PFSK-1 (cell line): Measurements from ENCODE around the gene SLC6A11. TPM values are rescaled to one million over a fixed set of nuclear protein-coding genes. Genes with fewer than 3 reads are reported as not detected.

ENCODE experiments used
- FOXP2 ChIP-seq: optimal IDR thresholded peaks from 2 replicates; pipeline ENCODE3; 2011; ENCODE audit warnings: borderline replicate concordance, control low read depth, inconsistent platforms; ENCODE audit not compliant: insufficient read depth; ENCODE audit errors: extremely low read length, extremely low read depth
- POLR2AphosphoS5 ChIP-seq: IDR thresholded peaks from 2 replicates; pipeline ENCODE4 v1.6.1; 2012; ENCODE audit warnings: low read depth, mild to moderate bottlenecking, control low read depth, low read length, moderate library complexity
- SIN3A ChIP-seq: IDR thresholded peaks from 2 replicates; pipeline ENCODE4 v1.6.1; 2012; ENCODE audit warnings: mild to moderate bottlenecking, low read length, moderate library complexity, borderline replicate concordance; ENCODE audit not compliant: insufficient read depth
- TAF1 ChIP-seq: IDR thresholded peaks from 2 replicates; pipeline ENCODE4 v1.6.1; 2012; ENCODE audit warnings: low read length, control low read depth, borderline replicate concordance; ENCODE audit not compliant: insufficient read depth
- polyA plus RNA-seq: library from polyadenylated mRNA; unstranded; fragments of >200 nt; gene quantifications from one replicate; pipeline ENCODE4 v1.2.1, GENCODE V29; 2012; ENCODE audit warnings: low read depth, missing spikeins; ENCODE audit not compliant: insufficient read length
- TF ChIP-seq, protein P1 (sequence below), 2 experiments: IDR thresholded peaks; 2 replicates each; pipeline versions ENCODE4 v1.6.1 to v1.8.0; 2011 to 2012; ENCODE audit warnings: low read depth in 2 of 2, low read length in 2 of 2, control low read depth in 1 of 2, inconsistent platforms in 1 of 2, mild to moderate bottlenecking in 1 of 2, moderate library complexity in 1 of 2; ENCODE audit not compliant: insufficient read depth in 1 of 2

The SLC6A11 gene
- polyA plus RNA-seq = not detected

DNA sequence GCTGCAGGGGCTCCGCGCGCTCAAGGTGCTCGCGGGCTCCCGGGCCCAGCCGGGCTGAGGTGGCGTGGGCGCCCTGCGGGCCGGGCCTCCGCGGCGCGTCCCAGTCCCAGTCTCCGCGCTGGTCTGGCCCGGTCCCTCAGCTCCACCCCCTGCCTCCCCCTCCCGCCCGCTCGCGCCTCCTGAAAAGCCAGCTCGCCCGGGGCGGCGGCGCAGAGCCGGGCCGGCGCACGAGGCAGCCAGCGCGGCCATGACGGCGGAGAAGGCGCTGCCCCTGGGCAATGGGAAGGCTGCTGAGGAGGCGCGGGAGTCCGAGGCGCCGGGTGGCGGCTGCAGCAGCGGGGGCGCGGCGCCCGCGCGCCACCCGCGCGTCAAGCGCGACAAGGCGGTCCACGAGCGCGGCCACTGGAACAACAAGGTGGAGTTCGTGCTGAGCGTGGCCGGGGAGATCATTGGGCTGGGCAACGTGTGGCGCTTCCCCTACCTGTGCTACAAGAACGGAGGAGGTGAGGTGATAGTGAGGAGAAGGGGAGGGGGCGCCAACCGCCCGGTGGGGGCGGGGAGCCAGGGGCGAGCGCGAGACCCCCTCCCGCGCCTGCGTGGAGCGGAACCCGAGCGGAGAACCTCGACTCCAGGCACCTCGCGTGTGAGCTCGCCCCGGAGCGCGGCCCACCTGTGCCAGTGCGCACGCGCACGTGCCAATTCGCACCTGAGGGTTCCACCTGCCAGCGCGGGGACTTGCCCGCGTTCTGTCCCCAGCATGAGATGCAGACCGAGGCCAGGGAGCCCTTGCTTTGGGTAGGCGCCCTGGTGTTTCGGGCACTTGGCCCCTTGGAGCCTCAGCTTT is at the start of gene SLC6A11:
Gene SLC6A11 (plus strand): TSS at position 210 of the 844 bp plus-strand sequence. CDS start 38 bp downstream, at position 248.
- TF ChIP-seq TAF1 (no peak), POLR2AphosphoS5 (no peak), FOXP2 (no peak), SIN3A (no peak)
- TF ChIP-seq, protein P1, sequence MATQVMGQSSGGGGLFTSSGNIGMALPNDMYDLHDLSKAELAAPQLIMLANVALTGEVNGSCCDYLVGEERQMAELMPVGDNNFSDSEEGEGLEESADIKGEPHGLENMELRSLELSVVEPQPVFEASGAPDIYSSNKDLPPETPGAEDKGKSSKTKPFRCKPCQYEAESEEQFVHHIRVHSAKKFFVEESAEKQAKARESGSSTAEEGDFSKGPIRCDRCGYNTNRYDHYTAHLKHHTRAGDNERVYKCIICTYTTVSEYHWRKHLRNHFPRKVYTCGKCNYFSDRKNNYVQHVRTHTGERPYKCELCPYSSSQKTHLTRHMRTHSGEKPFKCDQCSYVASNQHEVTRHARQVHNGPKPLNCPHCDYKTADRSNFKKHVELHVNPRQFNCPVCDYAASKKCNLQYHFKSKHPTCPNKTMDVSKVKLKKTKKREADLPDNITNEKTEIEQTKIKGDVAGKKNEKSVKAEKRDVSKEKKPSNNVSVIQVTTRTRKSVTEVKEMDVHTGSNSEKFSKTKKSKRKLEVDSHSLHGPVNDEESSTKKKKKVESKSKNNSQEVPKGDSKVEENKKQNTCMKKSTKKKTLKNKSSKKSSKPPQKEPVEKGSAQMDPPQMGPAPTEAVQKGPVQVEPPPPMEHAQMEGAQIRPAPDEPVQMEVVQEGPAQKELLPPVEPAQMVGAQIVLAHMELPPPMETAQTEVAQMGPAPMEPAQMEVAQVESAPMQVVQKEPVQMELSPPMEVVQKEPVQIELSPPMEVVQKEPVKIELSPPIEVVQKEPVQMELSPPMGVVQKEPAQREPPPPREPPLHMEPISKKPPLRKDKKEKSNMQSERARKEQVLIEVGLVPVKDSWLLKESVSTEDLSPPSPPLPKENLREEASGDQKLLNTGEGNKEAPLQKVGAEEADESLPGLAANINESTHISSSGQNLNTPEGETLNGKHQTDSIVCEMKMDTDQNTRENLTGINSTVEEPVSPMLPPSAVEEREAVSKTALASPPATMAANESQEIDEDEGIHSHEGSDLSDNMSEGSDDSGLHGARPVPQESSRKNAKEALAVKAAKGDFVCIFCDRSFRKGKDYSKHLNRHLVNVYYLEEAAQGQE (IDR thresholded peaks at IDR 0.05; ENCODE audit: insufficient read depth in 1 of 2, low read depth in 2 of 2, low read length in 2 of 2) = no peak

- TF ChIP-seq, protein P1 (IDR thresholded peaks at IDR 0.05; ENCODE audit: insufficient read depth in 1 of 2, low read depth in 2 of 2, low read length in 2 of 2) = no peak
- TF ChIP-seq FOXP2 (no peak), POLR2AphosphoS5 (no peak)
These were observed 47.2 kb upstream of the SLC6A11 start for GRCh38 chr3:10768708-10769394.

- no peak for TF ChIP-seq TAF1
These were observed 45.5 kb upstream of the SLC6A11 start for GRCh38 chr3:10770547-10770946.

DNA sequence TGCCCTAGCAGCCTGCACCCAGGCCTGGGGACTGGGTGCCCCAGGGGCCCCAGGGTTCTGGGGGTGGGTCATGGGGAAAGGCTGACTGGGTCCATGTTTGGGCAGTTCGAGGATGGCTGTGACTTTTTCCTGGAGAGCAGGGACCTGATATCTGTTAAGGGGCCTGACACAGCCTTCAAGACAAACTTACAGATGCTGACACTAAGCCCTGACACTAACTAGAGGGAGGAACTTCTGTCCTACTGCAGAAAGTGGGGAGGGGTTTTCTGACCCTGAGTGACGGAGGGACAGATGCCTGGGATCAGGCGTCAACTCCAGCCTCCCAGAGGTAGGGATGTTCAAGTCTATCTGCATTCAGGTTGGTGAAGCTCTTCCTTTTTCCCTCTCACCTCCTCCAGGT is 45.0 kb upstream of the SLC6A11 start:
- no peak for TF ChIP-seq FOXP2

GRCh38 chr3:10771486-10772270 is 44.4 kb upstream of the SLC6A11 start:
- TF ChIP-seq SIN3A (no peak), POLR2AphosphoS5 (no peak), TAF1 (no peak), FOXP2 (no peak)
- TF ChIP-seq, protein P1 (IDR thresholded peaks at IDR 0.05; ENCODE audit: insufficient read depth in 1 of 2, low read depth in 2 of 2, low read length in 2 of 2) = no peak

- TF ChIP-seq POLR2AphosphoS5 = no peak
- no peak for TF ChIP-seq TAF1
- TF ChIP-seq, protein P1 (IDR thresholded peaks at IDR 0.05; ENCODE audit: insufficient read depth in 1 of 2, low read depth in 2 of 2, low read length in 2 of 2) = no peak
- no peak for TF ChIP-seq FOXP2
- no peak for TF ChIP-seq SIN3A
These were observed 43.5 kb upstream of the SLC6A11 start for GRCh38 chr3:10772271-10773161.
